Measurements from ENCODE around the gene ZBTB9. TPM values are rescaled to one million over a fixed set of nuclear protein-coding genes. Genes with fewer than 3 reads are reported as not detected.

The ZBTB9 gene
- total RNA-seq, 3 donors from 2014 or later, result 1.9 to 5.1 (median 3.6) TPM

Other genes starting within 250 kb of the ZBTB9 start
- gene HSD17B8, start 249.9 kb upstream of the ZBTB9 start, total RNA-seq, result 10 to 100 TPM; 17.0 to 33.8 (median 18.4) TPM
- 10 to 100 TPM; 11.8 to 20.6 (median 19.5) TPM for gene RING1, start 246.1 kb upstream of the ZBTB9 start, total RNA-seq
- 10 to 100 TPM; 29.4 to 55.6 (median 44.2) TPM for gene VPS52, start 182.7 kb upstream of the ZBTB9 start, total RNA-seq
- 1,000 to 10,000 TPM; 3,121 to 5,317 (median 4,287) TPM for gene RPS18, start 182.5 kb upstream of the ZBTB9 start, total RNA-seq
- 10 to 100 TPM in 2 of 3 donors, 1 to 10 TPM in 1; 8.2 to 15.0 (median 11.1) TPM for gene B3GALT4, start 177.5 kb upstream of the ZBTB9 start, total RNA-seq
- 10 to 100 TPM; 48.2 to 75.1 (median 58.8) TPM for gene WDR46, start 165.3 kb upstream of the ZBTB9 start, total RNA-seq
- 10 to 100 TPM; 23.3 to 28.6 (median 26.9) TPM for gene PFDN6, start 165.0 kb upstream of the ZBTB9 start, total RNA-seq
- 100 to 1,000 TPM in 2 of 3 donors, 10 to 100 TPM in 1; 38.9 to 151 (median 103) TPM for gene RGL2, start 155.6 kb upstream of the ZBTB9 start, total RNA-seq
- gene TAPBP, start 140.5 kb upstream of the ZBTB9 start, total RNA-seq, result 10 to 100 TPM; 38.6 to 67.8 (median 43.6) TPM
- 10 to 100 TPM; 12.6 to 27.2 (median 18.7) TPM for gene ZBTB22, start 136.8 kb upstream of the ZBTB9 start, total RNA-seq
- 10 to 100 TPM; 39.0 to 56.3 (median 39.8) TPM for gene DAXX, start 131.6 kb upstream of the ZBTB9 start, total RNA-seq
- gene KIFC1, start 62.8 kb upstream of the ZBTB9 start, total RNA-seq, result 1 to 10 TPM; 2.0 to 3.8 (median 3.2) TPM
- 10 to 100 TPM; 72.8 to 82.8 (median 77.3) TPM for gene PHF1, start 43.6 kb upstream of the ZBTB9 start, total RNA-seq
- gene CUTA, start 36.5 kb upstream of the ZBTB9 start, total RNA-seq, result 100 to 1,000 TPM in 2 of 3 donors, 10 to 100 TPM in 1; 81.3 to 123 (median 111) TPM
- gene SYNGAP1, start 34.5 kb upstream of the ZBTB9 start, total RNA-seq, result 10 to 100 TPM in 2 of 3 donors, 1 to 10 TPM in 1; 6.1 to 12.5 (median 10.7) TPM
- 10 to 100 TPM in 1 of 3 donors, 1 to 10 TPM in 2; 6.7 to 11.1 (median 7.0) TPM for gene BAK1, start 125.7 kb downstream of the ZBTB9 start, total RNA-seq
- gene ITPR3, start 166.7 kb downstream of the ZBTB9 start, total RNA-seq, result 10 to 100 TPM; 18.4 to 40.0 (median 27.7) TPM